Stimulated activated memory B cell treated with anti-CD40 and anti-IgM and Interleukin-4, amounts not matched to agents 10 μg/mL and 1 μg/mL and 100 μg/mL, for 72 hours (primary cell): ENCODE measurements around the gene NDEL1.

Experiments used
- ATAC-seq: fragments of 150-1000 bp; cut with Tn5 transposase; 2 replicates; pipeline ENCODE4 v1.10.0; 2021
- H3K27ac Mint-ChIP-seq: one replicate; pipeline ENCODE4 v1.8.0; 2022; ENCODE audit warnings: mild to moderate bottlenecking, mixed read lengths
- H3K27me3 Mint-ChIP-seq: one replicate; pipeline ENCODE4 v1.8.0; 2022; ENCODE audit warnings: mixed read lengths
- H3K36me3 Mint-ChIP-seq: one replicate; pipeline ENCODE4 v1.8.0; 2022; ENCODE audit warnings: mixed read lengths
- H3K4me1 Mint-ChIP-seq: one replicate; pipeline ENCODE4 v1.8.0; 2022; ENCODE audit warnings: mixed read lengths
- H3K4me3 Mint-ChIP-seq: one replicate; pipeline ENCODE4 v1.8.0; 2022; ENCODE audit warnings: mild to moderate bottlenecking, moderate library complexity, mixed read lengths
- H3K9me3 Mint-ChIP-seq: one replicate; pipeline ENCODE4 v1.8.0; 2022; ENCODE audit warnings: mixed read lengths

Gene NDEL1

DNA sequence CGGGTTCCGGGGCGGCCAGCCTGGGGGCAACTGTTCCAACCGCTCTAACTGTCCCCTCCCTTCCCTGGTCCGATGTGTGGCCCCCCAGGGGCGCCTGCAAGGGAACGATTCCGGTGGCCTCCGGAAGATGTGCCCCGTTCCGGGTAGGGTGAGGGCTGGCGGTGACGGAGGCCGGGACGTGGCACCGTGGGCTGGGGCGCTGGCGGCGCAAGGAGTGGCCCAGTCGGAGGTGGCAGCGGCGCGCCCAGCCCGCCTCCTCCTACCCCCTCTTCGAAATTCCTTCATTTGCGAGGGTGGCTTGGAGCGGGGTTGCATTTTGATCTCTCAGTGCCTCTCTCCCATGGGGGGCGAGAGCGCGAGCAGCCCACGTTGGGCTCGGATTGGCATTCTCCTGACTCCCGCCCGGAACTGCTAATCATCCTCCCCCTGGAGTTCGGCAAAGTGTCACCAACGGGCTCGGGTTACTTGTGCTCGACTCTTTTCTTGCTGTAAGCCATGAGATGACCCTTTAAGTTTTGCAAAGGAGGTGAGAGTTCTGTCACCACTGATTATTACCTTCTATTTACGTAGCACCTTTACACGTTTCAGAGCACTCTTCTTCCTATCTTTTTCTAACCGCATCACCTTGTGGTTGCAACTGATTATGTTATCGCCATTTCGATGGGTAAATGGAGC is 622 bp downstream of the NDEL1 start:
- Mint-ChIP-seq H3K36me3 (peaks cover 6% of the 10 kb centered on the region), H3K27me3 (no peaks in the 10 kb centered on the region), H3K4me1 (peaks cover 31% of the 10 kb centered on the region), H3K4me3 (peak overlapping the region; percentile 92), H3K9me3 (no peaks in the 10 kb centered on the region), H3K27ac (peak overlapping the region; percentile 97)
- ATAC-seq: peak; percentile 83

GRCh38 chr17:8436844-8437171 is 1.1 kb downstream of the NDEL1 start:
- H3K4me1 Mint-ChIP-seq: peaks cover 36% of the 10 kb centered on the region
- ATAC-seq: no peak
- peak overlapping the region; percentile 92 for H3K4me3 Mint-ChIP-seq
- H3K27ac Mint-ChIP-seq: peak overlapping the region; percentile 97
- no peaks in the 10 kb centered on the region for H3K9me3 Mint-ChIP-seq
- no peaks in the 10 kb centered on the region for H3K27me3 Mint-ChIP-seq
- H3K36me3 Mint-ChIP-seq: peaks cover 8% of the 10 kb centered on the region

DNA sequence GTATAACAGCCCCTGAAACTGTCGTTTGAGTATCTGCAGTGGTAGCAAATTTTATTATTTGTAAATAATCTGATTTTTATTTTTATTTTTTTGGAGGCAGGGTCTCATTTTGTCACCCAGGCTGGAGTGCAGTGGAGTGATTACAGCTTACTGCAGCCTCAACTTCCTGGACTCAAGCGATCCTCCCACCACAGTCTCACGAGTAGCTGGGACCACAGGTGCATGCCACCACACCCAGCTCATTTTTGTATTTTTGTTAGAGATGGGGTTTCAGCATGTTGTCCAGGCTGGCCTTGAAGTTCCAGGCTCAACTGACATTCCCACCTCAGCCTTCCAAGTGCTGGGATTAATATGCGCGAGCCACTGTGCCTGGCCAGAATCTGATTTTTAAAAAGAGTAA is 2.8 kb downstream of the NDEL1 start:
- H3K9me3 Mint-ChIP-seq: no peaks in the 10 kb centered on the region
- peaks cover 45% of the 10 kb centered on the region for H3K4me1 Mint-ChIP-seq
- no peak overlapping the region for H3K4me3 Mint-ChIP-seq
- H3K27ac Mint-ChIP-seq: no peak overlapping the region
- H3K27me3 Mint-ChIP-seq: no peaks in the 10 kb centered on the region
- no peak for ATAC-seq
- peaks cover 8% of the 10 kb centered on the region for H3K36me3 Mint-ChIP-seq

DNA sequence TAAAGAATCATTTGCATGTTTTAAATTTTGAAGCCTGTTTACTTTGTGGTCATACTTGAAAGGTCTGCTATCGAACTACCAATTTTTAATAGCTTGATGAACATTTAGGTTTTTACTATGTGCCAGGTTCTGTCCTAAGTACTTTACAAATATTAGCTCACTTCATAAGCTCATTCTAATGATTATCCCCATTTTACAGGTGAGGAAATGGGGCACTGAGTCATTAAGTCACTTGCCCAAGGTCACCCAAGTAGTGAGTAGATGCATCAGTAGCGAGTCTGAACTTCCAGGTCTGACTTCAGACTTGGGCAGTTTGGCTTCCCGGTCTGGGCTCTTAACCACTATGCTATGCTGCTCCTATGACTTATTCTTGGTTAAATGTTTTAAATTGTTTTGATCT is 4.0 kb downstream of the NDEL1 start:
- peaks cover 17% of the 10 kb centered on the region for H3K36me3 Mint-ChIP-seq
- ATAC-seq: no peak
- no peaks in the 10 kb centered on the region for H3K27me3 Mint-ChIP-seq
- H3K9me3 Mint-ChIP-seq: no peaks in the 10 kb centered on the region
- no peak overlapping the region for H3K4me3 Mint-ChIP-seq
- H3K4me1 Mint-ChIP-seq: peaks cover 56% of the 10 kb centered on the region
- no peak overlapping the region for H3K27ac Mint-ChIP-seq

GRCh38 chr17:8441690-8442089 is 6.0 kb downstream of the NDEL1 start:
- peaks cover 46% of the 10 kb centered on the region for H3K4me1 Mint-ChIP-seq
- H3K27ac Mint-ChIP-seq: peak overlapping the region; percentile 20
- ATAC-seq: no peak
- no peaks in the 10 kb centered on the region for H3K9me3 Mint-ChIP-seq
- peaks cover 25% of the 10 kb centered on the region for H3K36me3 Mint-ChIP-seq
- no peaks in the 10 kb centered on the region for H3K27me3 Mint-ChIP-seq
- no peak overlapping the region for H3K4me3 Mint-ChIP-seq

DNA sequence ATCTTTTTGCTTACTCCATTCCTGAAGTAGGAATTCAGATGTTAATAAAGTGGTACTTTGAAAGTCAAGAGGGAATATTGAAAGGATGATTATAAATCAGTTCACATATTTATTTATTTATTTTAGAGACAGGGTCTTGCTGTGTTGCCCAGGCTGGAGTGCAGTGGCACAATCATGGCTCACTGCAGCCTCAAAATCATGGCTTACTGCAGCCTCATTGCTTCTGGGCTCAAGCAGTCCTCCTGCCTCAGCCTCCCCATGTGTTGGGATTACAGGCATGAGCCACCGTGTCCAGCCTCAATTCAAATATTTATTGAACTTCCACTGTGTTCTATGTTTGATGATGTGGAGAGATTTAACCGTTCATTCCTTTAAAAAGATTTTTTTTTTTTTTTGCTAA is 6.6 kb downstream of the NDEL1 start:
- H3K36me3 Mint-ChIP-seq: peaks cover 32% of the 10 kb centered on the region

DNA sequence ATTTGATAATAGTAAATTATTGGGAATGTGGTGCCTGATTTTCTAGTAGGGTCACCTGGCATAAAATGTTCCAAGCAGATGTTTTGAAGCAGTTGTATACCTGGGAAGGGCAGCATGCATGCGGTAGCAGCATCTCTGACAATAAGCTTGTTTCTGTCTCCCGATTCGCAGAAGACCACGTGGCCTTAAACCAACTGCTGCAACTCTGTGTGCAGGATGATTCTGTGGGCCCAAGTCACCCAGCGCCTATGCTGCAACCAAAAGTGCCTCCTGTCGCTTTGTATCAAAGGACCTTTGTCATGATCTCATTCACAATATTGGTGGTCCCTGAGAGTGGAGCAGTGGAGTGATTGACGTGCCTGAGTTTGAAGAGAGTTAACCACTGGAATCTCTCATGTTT is 8.1 kb downstream of the NDEL1 start:
- Mint-ChIP-seq H3K27ac (no peak overlapping the region), H3K9me3 (no peaks in the 10 kb centered on the region), H3K4me3 (no peak overlapping the region), H3K36me3 (peaks cover 45% of the 10 kb centered on the region), H3K27me3 (no peaks in the 10 kb centered on the region), H3K4me1 (peaks cover 43% of the 10 kb centered on the region)
- ATAC-seq: no peak

More for the DNA sequence above, 6.6 kb downstream of the NDEL1 start:
- H3K4me1 Mint-ChIP-seq: peaks cover 43% of the 10 kb centered on the region
- H3K27ac Mint-ChIP-seq: peak overlapping the region; percentile 20
- no peak overlapping the region for H3K4me3 Mint-ChIP-seq
- no peak for ATAC-seq
- H3K9me3 Mint-ChIP-seq: no peaks in the 10 kb centered on the region
- no peaks in the 10 kb centered on the region for H3K27me3 Mint-ChIP-seq

DNA sequence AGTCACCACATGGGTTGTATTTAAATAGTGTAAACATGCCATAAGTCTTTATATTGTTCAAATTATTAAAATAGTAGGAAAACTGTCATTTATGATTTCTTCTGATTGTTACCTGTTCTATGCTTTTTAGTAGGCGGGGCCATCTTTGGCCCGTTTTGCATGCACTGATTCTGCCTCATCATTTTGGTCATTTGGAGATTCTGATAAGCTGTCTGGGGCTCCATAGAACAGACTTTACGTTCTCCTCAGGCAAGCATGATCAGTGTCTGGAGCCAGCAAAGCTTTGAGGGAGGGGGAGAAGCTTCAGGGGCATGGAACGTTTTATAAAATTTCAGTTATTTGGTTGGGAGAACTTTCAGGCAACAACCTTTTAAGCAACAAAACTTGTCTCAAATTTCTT is 8.8 kb downstream of the NDEL1 start:
- peaks cover 49% of the 10 kb centered on the region for H3K36me3 Mint-ChIP-seq
- no peaks in the 10 kb centered on the region for H3K27me3 Mint-ChIP-seq
- H3K4me1 Mint-ChIP-seq: peaks cover 40% of the 10 kb centered on the region
- no peaks in the 10 kb centered on the region for H3K9me3 Mint-ChIP-seq
- ATAC-seq: no peak
- no peak overlapping the region for H3K4me3 Mint-ChIP-seq
- H3K27ac Mint-ChIP-seq: no peak overlapping the region

GRCh38 chr17:8445536-8445935 is 9.9 kb downstream of the NDEL1 start:
- peaks cover 53% of the 10 kb centered on the region for H3K36me3 Mint-ChIP-seq
- H3K27ac Mint-ChIP-seq: no peak overlapping the region
- peaks cover 32% of the 10 kb centered on the region for H3K4me1 Mint-ChIP-seq

DNA sequence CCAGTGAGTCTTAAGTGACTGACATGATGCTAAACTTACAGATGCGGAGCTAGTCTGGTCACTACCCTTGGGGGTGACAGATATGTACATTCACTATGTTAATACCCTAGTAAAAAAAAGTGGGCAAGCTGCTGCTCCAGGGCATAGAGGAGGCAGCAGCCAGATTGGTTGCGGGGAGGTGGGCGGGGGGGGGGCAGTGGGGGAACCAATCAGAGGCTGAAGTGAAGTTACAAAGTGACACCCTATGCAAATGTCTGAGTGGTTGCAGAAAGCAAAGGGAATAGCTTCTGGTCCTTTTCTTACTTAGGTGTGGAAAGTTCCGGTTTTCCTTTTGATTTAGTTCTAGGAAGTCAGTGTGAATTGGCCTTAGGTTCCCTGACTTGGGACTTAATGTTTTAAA is 12.1 kb downstream of the NDEL1 start:
- Mint-ChIP-seq H3K4me3 (no peak overlapping the region), H3K27me3 (no peaks in the 10 kb centered on the region), H3K27ac (peak overlapping the region; percentile 22), H3K4me1 (peaks cover 16% of the 10 kb centered on the region), H3K9me3 (no peaks in the 10 kb centered on the region), H3K36me3 (peaks cover 64% of the 10 kb centered on the region)
- ATAC-seq: no peak

More at GRCh38 chr17:8445536-8445935, 9.9 kb downstream of the NDEL1 start:
- no peak for ATAC-seq
- Mint-ChIP-seq H3K4me3 (no peak overlapping the region), H3K9me3 (no peaks in the 10 kb centered on the region), H3K27me3 (no peaks in the 10 kb centered on the region)

DNA sequence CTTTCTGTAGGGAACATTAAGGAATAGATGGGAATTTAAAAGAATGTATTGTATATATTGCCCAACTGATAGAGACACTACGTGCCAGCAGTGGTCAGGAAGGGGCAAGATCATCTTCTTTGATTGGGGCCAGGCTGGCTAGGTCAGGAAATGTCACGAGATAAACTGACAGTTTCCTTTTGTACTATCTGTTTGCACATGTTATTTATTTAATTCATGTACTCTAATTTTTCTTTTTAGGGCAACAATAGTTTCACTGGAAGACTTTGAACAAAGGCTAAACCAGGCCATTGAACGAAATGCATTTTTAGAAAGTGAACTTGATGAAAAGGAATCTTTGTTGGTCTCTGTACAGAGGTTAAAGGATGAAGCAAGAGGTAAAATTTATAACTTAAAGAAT is 12.6 kb downstream of the NDEL1 start:
- H3K36me3 Mint-ChIP-seq: peaks cover 68% of the 10 kb centered on the region
- no peak overlapping the region for H3K27ac Mint-ChIP-seq
- ATAC-seq: no peak

GRCh38 chr17:8451933-8452614 is 16.4 kb downstream of the NDEL1 start:
- no peak for ATAC-seq
- Mint-ChIP-seq H3K36me3 (peaks cover 75% of the 10 kb centered on the region), H3K4me3 (no peak overlapping the region), H3K9me3 (no peaks in the 10 kb centered on the region), H3K4me1 (peaks cover 8% of the 10 kb centered on the region), H3K27me3 (no peaks in the 10 kb centered on the region), H3K27ac (no peak overlapping the region)

More for the DNA sequence above, 12.6 kb downstream of the NDEL1 start:
- Mint-ChIP-seq H3K9me3 (no peaks in the 10 kb centered on the region), H3K4me1 (peaks cover 12% of the 10 kb centered on the region), H3K4me3 (no peak overlapping the region), H3K27me3 (no peaks in the 10 kb centered on the region)

GRCh38 chr17:8453326-8453725 is 17.6 kb downstream of the NDEL1 start:
- Mint-ChIP-seq H3K4me3 (no peak overlapping the region), H3K27ac (no peak overlapping the region), H3K4me1 (peaks cover 17% of the 10 kb centered on the region), H3K27me3 (no peaks in the 10 kb centered on the region), H3K36me3 (peaks cover 75% of the 10 kb centered on the region), H3K9me3 (no peaks in the 10 kb centered on the region)
- no peak for ATAC-seq

- no peak overlapping the region for H3K27ac Mint-ChIP-seq
- no peaks in the 10 kb centered on the region for H3K9me3 Mint-ChIP-seq
- no peak for ATAC-seq
- no peak overlapping the region for H3K4me3 Mint-ChIP-seq
- H3K36me3 Mint-ChIP-seq: peaks cover 77% of the 10 kb centered on the region
- H3K27me3 Mint-ChIP-seq: no peaks in the 10 kb centered on the region
- H3K4me1 Mint-ChIP-seq: peaks cover 19% of the 10 kb centered on the region
Observed at GRCh38 chr17:8455665-8456209, 20.1 kb downstream of the NDEL1 start.

DNA sequence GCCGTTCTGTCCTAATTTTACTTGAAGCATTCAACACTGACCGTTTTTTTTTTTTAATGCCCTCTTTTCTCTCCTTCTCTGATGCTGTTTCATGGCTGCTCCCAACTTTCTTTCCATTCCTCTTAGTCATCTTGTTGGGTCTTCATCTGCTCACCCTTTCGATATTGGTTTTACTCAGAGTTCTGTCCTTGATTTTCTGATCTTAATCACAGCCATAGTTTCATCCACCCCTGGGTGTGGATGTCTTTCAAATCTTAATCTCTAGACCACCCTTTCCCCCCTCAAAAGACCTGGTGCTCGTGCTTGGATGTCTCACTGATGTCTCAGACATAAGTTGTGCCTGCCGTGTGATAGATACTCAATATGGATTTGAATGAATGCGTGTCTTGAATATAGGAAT is 22.4 kb downstream of the NDEL1 start:
- H3K36me3 Mint-ChIP-seq: peaks cover 73% of the 10 kb centered on the region

DNA sequence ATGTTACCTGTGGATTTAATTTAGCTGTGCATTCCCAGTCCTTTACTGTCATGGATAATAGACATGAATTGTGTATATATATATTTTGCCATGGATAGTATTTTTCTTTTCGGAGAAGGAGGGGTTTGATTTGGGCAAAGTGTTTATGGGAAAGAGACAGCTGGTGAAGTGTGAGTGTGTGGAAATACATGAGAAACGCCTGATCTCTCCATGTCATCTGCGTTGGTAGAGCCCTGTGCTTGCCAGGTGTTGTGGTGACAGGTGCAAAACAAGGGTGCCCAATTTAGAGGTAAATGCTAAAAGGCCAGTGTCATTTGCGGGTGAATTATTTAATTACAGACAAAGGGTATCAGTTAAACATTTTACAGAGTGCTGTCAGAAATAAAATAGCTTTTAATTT is 23.4 kb downstream of the NDEL1 start:
- Mint-ChIP-seq H3K4me1 (peaks cover 19% of the 10 kb centered on the region), H3K4me3 (no peak overlapping the region), H3K36me3 (peaks cover 76% of the 10 kb centered on the region), H3K27ac (no peak overlapping the region), H3K27me3 (no peaks in the 10 kb centered on the region), H3K9me3 (no peaks in the 10 kb centered on the region)
- no peak for ATAC-seq

More for the DNA sequence above, 22.4 kb downstream of the NDEL1 start:
- peaks cover 19% of the 10 kb centered on the region for H3K4me1 Mint-ChIP-seq
- no peaks in the 10 kb centered on the region for H3K9me3 Mint-ChIP-seq
- H3K4me3 Mint-ChIP-seq: no peak overlapping the region
- no peak for ATAC-seq
- no peak overlapping the region for H3K27ac Mint-ChIP-seq
- no peaks in the 10 kb centered on the region for H3K27me3 Mint-ChIP-seq
